Activated naive CD4-positive, alpha-beta T cell treated with anti-CD3 and anti-CD28 coated beads, Interleukin-2, amount 10 ng/mL, durations not matched to agents 7 days and 5 days (primary cell): ENCODE results near the gene PYGM.

ENCODE experiments used
- CTCF ChIA-PET: fragments of 350-600 bp; sonication (Branson Sonifier 250); formaldehyde crosslinking; loops from one replicate; lab custom pipeline; 2021; ENCODE audit warnings: antibody characterized with exemption; lab: Charles Lee
- DNase-seq: peaks from one replicate; pipeline ENCODE4 v3.0.0-alpha.2; 2020
- H3K27ac Mint-ChIP-seq: one replicate; pipeline ENCODE4 v1.8.0; 2021; ENCODE audit warnings: mild to moderate bottlenecking, moderate library complexity, mixed read lengths
- H3K27me3 Mint-ChIP-seq: one replicate; pipeline ENCODE4 v1.8.0; 2021; ENCODE audit warnings: mild to moderate bottlenecking, mixed read lengths
- H3K36me3 Mint-ChIP-seq: one replicate; pipeline ENCODE4 v1.8.0; 2021; ENCODE audit warnings: mixed read lengths
- H3K4me1 Mint-ChIP-seq: one replicate; pipeline ENCODE4 v1.8.0; 2021; ENCODE audit warnings: mixed read lengths
- H3K4me3 Mint-ChIP-seq: one replicate; pipeline ENCODE4 v1.8.0; 2021; ENCODE audit warnings: mild to moderate bottlenecking, moderate library complexity, mixed read lengths
- H3K9me3 Mint-ChIP-seq: one replicate; pipeline ENCODE4 v1.8.0; 2021; ENCODE audit warnings: mixed read lengths

PYGM gene

GRCh38 chr11:64759722-64760719 lies at the start of gene PYGM:
Gene PYGM, minus strand, starts transcription at chr11:64759974. Its CDS starts 76 bp downstream, at chr11:64759898.
- Mint-ChIP-seq H3K9me3 (no peaks in the 10 kb centered on the region), H3K27me3 (no peaks in the 10 kb centered on the region), H3K36me3 (peaks cover 48% of the 10 kb centered on the region), H3K4me1 (peaks cover 71% of the 10 kb centered on the region), H3K27ac (peak within 1 kb of the TSS; percentile 97), H3K4me3 (peak within 1 kb of the TSS; percentile 59)
- CTCF ChIA-PET = interaction anchor here (0.6 to 15.2 kb wide), 5 partner anchors 11 to 134 kb away, joined by 3 to 208 read pairs (median 3); partner anchors contain the start of gene RASGRP2
- peak; percentile 23 for DNase-seq

GRCh38 chr11:64805481-64805880 lies 45.7 kb upstream of the PYGM start:
- CTCF ChIA-PET = interaction anchor here (1.0 kb wide), 1 partner anchor 117 kb away, joined by 3 read pairs; no protein-coding TSS in a partner anchor
- Mint-ChIP-seq H3K36me3 (peaks cover 32% of the 10 kb centered on the region), H3K27me3 (no peaks in the 10 kb centered on the region), H3K9me3 (no peaks in the 10 kb centered on the region), H3K4me3 (no peak overlapping the region), H3K4me1 (peaks cover 48% of the 10 kb centered on the region), H3K27ac (no peak overlapping the region)
- no peak for DNase-seq

DNA sequence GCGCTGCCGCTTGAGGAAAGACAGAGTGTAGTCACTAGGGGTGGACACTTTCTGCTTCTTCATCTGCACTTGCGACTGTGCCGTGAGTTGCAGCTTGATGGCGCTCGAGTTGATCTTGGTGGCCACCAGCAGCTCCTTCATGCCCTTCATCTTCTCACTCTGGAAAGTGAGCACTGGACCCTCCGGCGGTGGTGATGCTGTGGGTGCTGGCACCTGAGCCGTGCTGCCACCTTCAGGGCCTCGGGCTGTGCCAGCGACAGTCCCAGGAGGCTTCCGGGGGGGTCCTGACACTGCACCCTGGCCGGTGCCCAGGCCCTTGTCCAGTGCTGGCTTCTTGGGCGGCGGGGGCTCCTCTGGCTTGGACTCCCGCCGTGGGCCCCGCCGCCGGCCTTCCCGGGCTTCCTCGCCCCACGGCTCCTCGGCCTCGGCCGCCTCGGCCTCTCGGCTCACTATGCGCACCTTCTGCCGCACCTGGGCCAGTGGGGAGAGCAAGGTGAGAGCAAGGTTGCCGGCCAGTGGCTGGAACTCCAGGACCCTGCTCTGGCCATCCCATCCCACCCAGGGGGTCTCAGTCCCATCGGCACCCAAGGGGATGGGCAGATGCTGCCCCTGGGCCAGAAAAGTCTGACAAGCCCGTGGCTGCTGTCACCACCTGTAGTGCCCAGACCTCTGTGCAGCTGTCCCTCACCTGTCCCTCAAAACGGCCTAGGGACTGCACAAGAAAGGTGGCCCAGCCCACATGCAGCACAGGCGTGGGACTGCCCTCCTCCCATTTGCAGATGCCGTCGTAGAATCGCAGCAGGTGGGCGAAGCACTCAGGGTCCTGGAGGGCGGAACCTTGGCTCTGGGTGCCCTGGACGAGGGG lies 44.8 kb upstream of the PYGM start:
- Mint-ChIP-seq H3K27ac (peak overlapping the region; percentile 87), H3K4me1 (peaks cover 43% of the 10 kb centered on the region), H3K36me3 (peaks cover 32% of the 10 kb centered on the region), H3K27me3 (no peaks in the 10 kb centered on the region), H3K9me3 (no peaks in the 10 kb centered on the region), H3K4me3 (peak overlapping the region; percentile 85)
- CTCF ChIA-PET = interaction anchor here (0.8 to 2.0 kb wide), 4 partner anchors 17 to 116 kb away, joined by 3 to 5 read pairs (median 3); partner anchors contain the start of gene SF1
- DNase-seq = no peak

- DNase-seq = no peak
- peak overlapping the region; percentile 87 for H3K27ac Mint-ChIP-seq
- H3K36me3 Mint-ChIP-seq = peaks cover 35% of the 10 kb centered on the region
- CTCF ChIA-PET = interaction anchor here (0.6 to 2.0 kb wide), 4 partner anchors 16 to 43 kb away, joined by 3 to 5 read pairs (median 3); partner anchors contain the start of gene SF1
- H3K4me3 Mint-ChIP-seq = peak overlapping the region; percentile 85
- H3K9me3 Mint-ChIP-seq = no peaks in the 10 kb centered on the region
- peaks cover 40% of the 10 kb centered on the region for H3K4me1 Mint-ChIP-seq
- H3K27me3 Mint-ChIP-seq = no peaks in the 10 kb centered on the region
Measured at GRCh38 chr11:64803846-64804345, 44.1 kb upstream of the PYGM start.

DNA sequence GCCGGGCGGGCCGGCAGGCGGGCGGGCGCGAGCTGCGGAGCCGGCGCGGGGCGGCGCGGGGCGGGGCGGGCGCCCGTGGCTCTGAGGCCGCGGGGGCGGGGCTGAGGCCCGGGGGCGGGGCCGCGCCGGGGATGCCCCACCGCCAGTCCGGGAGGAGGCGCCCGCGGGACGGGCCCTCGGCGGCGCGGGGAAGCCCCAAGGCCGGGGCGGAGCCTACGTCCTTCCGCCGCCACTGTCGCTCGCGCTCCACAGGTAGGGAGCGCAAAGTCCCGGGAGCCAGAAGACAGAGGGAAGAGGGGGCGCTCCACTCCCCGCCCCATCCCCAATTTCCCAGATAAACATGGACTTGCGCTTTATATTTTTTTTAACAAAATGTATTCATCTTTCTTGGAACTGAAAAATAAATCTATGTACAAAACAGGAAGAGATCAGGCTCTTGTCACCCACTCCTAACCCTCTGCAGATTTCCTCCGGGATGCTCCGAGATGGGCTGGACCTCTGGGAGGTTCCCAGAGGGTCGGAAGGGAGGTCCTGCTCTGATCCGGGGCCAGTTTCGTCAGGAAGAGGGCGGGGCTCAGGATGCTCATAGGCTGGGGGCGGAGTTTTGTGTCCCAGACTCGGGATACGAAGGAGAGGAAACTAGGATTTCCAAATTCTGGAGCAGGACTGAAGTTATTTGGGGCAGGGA lies 43.5 kb upstream of the PYGM start, which contains the start of gene MAP4K2:
TSS of gene MAP4K2 (minus strand) at position 57 of the 688 bp plus-strand sequence. CDS start 65 bp downstream, outside the sequence.
- Mint-ChIP-seq H3K4me1 (peaks cover 41% of the 10 kb centered on the region), H3K36me3 (peaks cover 38% of the 10 kb centered on the region), H3K9me3 (no peaks in the 10 kb centered on the region), H3K27me3 (no peaks in the 10 kb centered on the region), H3K27ac (peak within 1 kb of the TSS; percentile 87), H3K4me3 (peak within 1 kb of the TSS; percentile 85)
- peak; percentile 89 for DNase-seq
- CTCF ChIA-PET = interaction anchor here (0.6 to 2.0 kb wide), 2 partner anchors 16 to 43 kb away, joined by 3 to 5 read pairs; no protein-coding TSS in a partner anchor

DNA sequence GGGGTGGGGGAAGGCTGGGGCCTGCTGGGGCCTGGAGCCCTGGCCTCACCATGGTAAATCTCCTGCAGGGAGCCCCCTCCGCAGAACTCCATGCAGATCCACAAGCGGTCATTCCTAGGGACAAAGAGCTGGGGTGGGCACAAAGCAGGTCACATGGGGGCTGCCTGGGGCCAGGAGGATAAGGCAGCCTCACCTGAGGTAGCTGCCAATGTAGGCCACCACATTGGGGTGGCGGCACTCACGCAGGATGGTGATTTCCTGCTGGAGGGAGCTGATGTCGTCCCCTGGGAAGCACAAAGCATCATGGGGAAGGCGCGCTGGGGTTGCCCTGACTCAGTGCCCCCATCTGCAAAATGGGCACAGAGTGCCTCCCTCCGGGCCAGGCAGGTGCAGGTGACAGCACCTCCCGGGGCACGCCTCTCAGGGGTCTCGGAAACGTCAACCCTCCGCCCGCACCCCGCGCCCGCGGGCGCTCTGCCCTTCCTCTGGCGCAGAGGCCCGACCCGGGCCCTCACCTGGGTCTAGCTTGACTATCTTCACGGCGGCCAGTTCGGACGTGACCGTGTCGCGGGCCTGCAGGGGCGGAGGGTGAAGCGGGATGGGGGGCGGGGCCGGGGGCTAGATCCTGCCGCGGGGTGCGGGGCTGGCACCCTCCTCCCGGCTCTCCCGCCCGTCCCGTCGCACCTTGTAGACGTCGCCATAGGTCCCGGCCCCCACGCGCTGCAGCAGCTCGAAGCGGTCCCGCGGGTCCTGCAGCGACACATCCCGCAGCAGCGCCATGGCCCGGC lies 42.8 kb upstream of the PYGM start:
- Mint-ChIP-seq H3K4me3 (peak overlapping the region; percentile 82), H3K9me3 (no peaks in the 10 kb centered on the region), H3K27me3 (no peaks in the 10 kb centered on the region), H3K36me3 (peaks cover 34% of the 10 kb centered on the region), H3K27ac (peak overlapping the region; percentile 83), H3K4me1 (peaks cover 37% of the 10 kb centered on the region)
- CTCF ChIA-PET = interaction anchor here (1.0 to 2.0 kb wide), 2 partner anchors 10 to 15 kb away, joined by 3 to 5 read pairs; no protein-coding TSS in a partner anchor
- no peak for DNase-seq

DNA sequence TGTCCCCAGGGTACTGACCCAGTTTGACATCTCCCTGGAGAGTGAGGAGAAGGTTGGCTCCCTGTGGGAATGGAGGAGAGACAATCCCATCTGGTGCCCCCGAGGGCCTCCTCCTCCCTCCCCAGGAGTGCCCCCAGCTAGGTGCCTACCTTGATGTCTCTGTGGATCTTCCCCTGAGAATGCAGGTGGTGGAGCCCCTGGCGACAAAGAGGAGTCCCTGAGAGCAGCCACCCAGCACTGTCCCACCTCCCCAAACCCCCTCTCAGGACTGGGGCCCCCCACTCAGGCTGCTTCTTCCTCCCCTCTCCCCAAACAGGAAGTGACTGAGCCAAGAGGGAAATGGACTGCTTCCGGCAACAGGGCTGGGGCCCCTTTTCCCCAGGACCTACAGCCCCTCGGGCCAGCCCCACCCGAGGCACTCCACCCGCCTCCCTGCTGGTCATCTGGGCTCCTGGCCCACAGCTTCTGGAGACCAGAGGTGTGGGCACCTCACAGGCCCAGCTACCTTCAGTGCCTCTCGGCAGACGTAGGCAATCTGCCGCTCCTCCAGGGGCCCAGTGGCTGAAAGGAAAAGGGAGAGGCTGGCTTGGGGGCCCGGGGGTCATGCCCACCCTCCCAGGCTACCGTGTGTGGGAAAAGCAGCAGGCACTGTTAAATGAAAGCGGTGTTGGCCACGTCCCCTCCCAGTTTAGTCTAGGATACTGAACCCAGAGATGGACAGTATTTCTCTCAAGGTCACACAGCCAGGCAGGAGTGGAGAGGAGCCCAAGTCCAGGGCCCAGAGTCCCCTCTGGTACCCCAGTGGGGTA lies 42.0 kb upstream of the PYGM start:
- peaks cover 29% of the 10 kb centered on the region for H3K36me3 Mint-ChIP-seq

DNA sequence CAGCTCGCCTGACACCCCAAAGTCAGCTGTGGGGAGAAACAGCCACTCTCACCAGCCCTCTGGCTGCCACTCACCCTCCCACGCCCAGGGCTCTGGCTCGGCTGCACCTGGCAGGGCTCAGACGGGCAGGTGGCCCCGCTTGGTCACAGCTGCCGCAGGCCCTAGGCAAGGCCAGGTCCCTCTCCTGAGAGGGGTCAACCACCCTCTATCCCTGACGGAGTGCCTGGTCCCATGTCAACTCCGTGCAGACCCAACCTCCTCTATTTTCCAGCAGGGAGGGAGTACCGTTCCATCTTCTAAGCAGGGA lies 41.3 kb upstream of the PYGM start:
- H3K4me3 Mint-ChIP-seq = peak overlapping the region; percentile 82
- H3K27me3 Mint-ChIP-seq = no peaks in the 10 kb centered on the region
- H3K4me1 Mint-ChIP-seq = peaks cover 41% of the 10 kb centered on the region
- CTCF ChIA-PET = interaction anchor here (0.6 kb wide), 1 partner anchor 149 kb away, joined by 3 read pairs; no protein-coding TSS in a partner anchor
- no peak for DNase-seq
- H3K27ac Mint-ChIP-seq = peak overlapping the region; percentile 83
- peaks cover 30% of the 10 kb centered on the region for H3K36me3 Mint-ChIP-seq
- no peaks in the 10 kb centered on the region for H3K9me3 Mint-ChIP-seq

More for the DNA sequence above, 42.0 kb upstream of the PYGM start:
- DNase-seq = peak; percentile 38
- Mint-ChIP-seq H3K9me3 (no peaks in the 10 kb centered on the region), H3K27ac (peak overlapping the region; percentile 83), H3K4me3 (peak overlapping the region; percentile 82), H3K4me1 (peaks cover 36% of the 10 kb centered on the region), H3K27me3 (no peaks in the 10 kb centered on the region)
- CTCF ChIA-PET = interaction anchor here (1.0 kb wide), 1 partner anchor 11 kb away, joined by 3 read pairs; no protein-coding TSS in a partner anchor

GRCh38 chr11:64800303-64801157 lies 40.8 kb upstream of the PYGM start:
- H3K27ac Mint-ChIP-seq = peak overlapping the region; percentile 55
- peaks cover 29% of the 10 kb centered on the region for H3K36me3 Mint-ChIP-seq

GRCh38 chr11:64799623-64800302 lies 40.0 kb upstream of the PYGM start:
- peak overlapping the region; percentile 24 for H3K27ac Mint-ChIP-seq
- peaks cover 32% of the 10 kb centered on the region for H3K36me3 Mint-ChIP-seq

More at GRCh38 chr11:64800303-64801157, 40.8 kb upstream of the PYGM start:
- peak overlapping the region; percentile 82 for H3K4me3 Mint-ChIP-seq
- CTCF ChIA-PET = interaction anchor here (0.6 kb wide), 1 partner anchor 148 kb away, joined by 3 read pairs; no protein-coding TSS in a partner anchor
- no peaks in the 10 kb centered on the region for H3K27me3 Mint-ChIP-seq
- H3K9me3 Mint-ChIP-seq = no peaks in the 10 kb centered on the region
- H3K4me1 Mint-ChIP-seq = peaks cover 47% of the 10 kb centered on the region
- no peak for DNase-seq

More at GRCh38 chr11:64799623-64800302, 40.0 kb upstream of the PYGM start:
- CTCF ChIA-PET = interaction anchor here (1.7 kb wide), 1 partner anchor 12 kb away, joined by 4 read pairs; no protein-coding TSS in a partner anchor
- peaks cover 50% of the 10 kb centered on the region for H3K4me1 Mint-ChIP-seq
- H3K9me3 Mint-ChIP-seq = no peaks in the 10 kb centered on the region
- DNase-seq = no peak
- no peak overlapping the region for H3K4me3 Mint-ChIP-seq
- no peaks in the 10 kb centered on the region for H3K27me3 Mint-ChIP-seq
